T-helper 2 cell treated with Interferon-gamma antibody and Interleukin-4, amounts not matched to agents 100 ng/mL and 5 ng/mL, for 36 hours (primary cell): ENCODE results near the gene GPX8. TPM values are rescaled to one million over a fixed set of nuclear protein-coding genes. Genes with fewer than 3 reads are reported as not detected.

Experiments used
- intact Hi-C: fragments of 100-400 bp; cut with micrococcal nuclease; formaldehyde crosslinking; loops from one replicate; pipeline ENCODE4 v1.15.1; 2023
- total RNA-seq: library from RNA; stranded (reverse); gene quantifications from 2 replicates; pipeline ENCODE4 v1.2.3, GENCODE V29; 2022

Gene GPX8
- total RNA-seq, 1 donor from 2014 or later: not detected

GRCh38 chr5:55172051-55172899 lies 12.3 kb downstream of the GPX8 start:
- intact Hi-C loops: loop anchor here (1.0 kb wide), 2 partner anchors 135 to 522 kb away; partner anchors contain the start of genes DHX29 and MTREX

GRCh38 chr5:55172937-55173686 lies 13.1 kb downstream of the GPX8 start, which contains the start of gene CDC20B:
TSS of gene CDC20B (minus strand) at chr5:55173177. CDS start at chr5:55173000, 177 bp downstream.
- intact Hi-C loops: loop anchor here (1.0 kb wide), 3 partner anchors 60 to 521 kb away; partner anchors contain the start of genes CCNO, DHX29 and MTREX

- intact Hi-C loops: loop anchor here (1.0 kb wide), 1 partner anchor 60 kb away; the partner anchor contains the start of gene CCNO
Measured at GRCh38 chr5:55173687-55174230, 13.8 kb downstream of the GPX8 start.

- intact Hi-C loops: loop anchor here (1.0 kb wide), 1 partner anchor 48 kb away; no protein-coding TSS in a partner anchor
Measured at GRCh38 chr5:55175781-55176175, 15.8 kb downstream of the GPX8 start.

GRCh38 chr5:55176176-55176818 lies 16.3 kb downstream of the GPX8 start:
- intact Hi-C loops: loop anchor here (1.0 kb wide), 1 partner anchor 47 kb away; no protein-coding TSS in a partner anchor

- intact Hi-C loops: no loop called here
Measured at GRCh38 chr5:55177078-55177477, 17.1 kb downstream of the GPX8 start.

- intact Hi-C loops: no loop called here
Measured at GRCh38 chr5:55180016-55180415, 20.0 kb downstream of the GPX8 start.

- intact Hi-C loops: no loop called here
Measured at GRCh38 chr5:55187370-55187769, 27.4 kb downstream of the GPX8 start.

GRCh38 chr5:55188656-55189540 lies 28.9 kb downstream of the GPX8 start:
- intact Hi-C loops: no loop called here

GRCh38 chr5:55191165-55191564 lies 31.2 kb downstream of the GPX8 start:
- intact Hi-C loops: no loop called here

GRCh38 chr5:55205001-55205400 lies 45.0 kb downstream of the GPX8 start:
- intact Hi-C loops: no loop called here

- intact Hi-C loops: no loop called here
Measured at GRCh38 chr5:55211184-55211874, 51.4 kb downstream of the GPX8 start.

Other genes starting within 250 kb of the GPX8 start
- gene ESM1, start 174.6 kb upstream of the GPX8 start, total RNA-seq: 0.20 and 0.48 TPM in 2 replicates
- 2.6 and 3.3 TPM in 2 replicates for gene GZMK, start 135.9 kb upstream of the GPX8 start, total RNA-seq
- 738 and 757 TPM in 2 replicates for gene GZMA, start 57.5 kb upstream of the GPX8 start, total RNA-seq
- 0.14 and 0.32 TPM in 2 replicates for gene CDC20B, start 13.0 kb downstream of the GPX8 start, total RNA-seq
- gene MCIDAS, start 67.1 kb downstream of the GPX8 start, total RNA-seq: not detected in 2 replicates
- not detected in 2 replicates for gene CCNO, start 73.4 kb downstream of the GPX8 start, total RNA-seq
- 17.9 and 19.5 TPM in 2 replicates for gene DHX29, start 147.5 kb downstream of the GPX8 start, total RNA-seq
- 91.7 and 101 TPM in 2 replicates for gene MTREX, start 147.8 kb downstream of the GPX8 start, total RNA-seq